Stromal cell of bone marrow (primary cell): ENCODE results near the gene REEP5.

Experiments used
- DNase-seq: peaks from one replicate; pipeline ENCODE4 v3.0.0-alpha.2; 2012; ENCODE audit warnings: low read depth

The REEP5 gene

GRCh38 chr5:112833971-112834370 lies 88.1 kb downstream of the REEP5 start:
- no peak for DNase-seq

- DNase-seq, result no peak
Measured at GRCh38 chr5:112830378-112830777, 91.6 kb downstream of the REEP5 start.
